Measurements from ENCODE around the gene ATAD3C. TPM values are rescaled to one million over a fixed set of nuclear protein-coding genes. Genes with fewer than 3 reads are reported as not detected.
"Not testable (repeated sequence)": the region's sequence is repeated elsewhere in the genome, so short reads cannot be mapped to it uniquely, and the experiment has no call there.

Gene ATAD3C
- polyA plus RNA-seq, 1 of the 3 experiments (the other 2 are of a cell fraction): 0.38 TPM

GRCh38 chr1:1452882-1453281 lies 3.4 kb downstream of the ATAD3C start:
- no peaks in the 10 kb centered on the region for H3K9me3 ChIP-seq
- H3K27ac ChIP-seq (ENCODE audit: low read depth in 2 of 2, low read length in 1 of 2): no peak overlapping the region
- no peak overlapping the region for H3K9ac ChIP-seq
- POLR2A ChIA-PET: no interaction called here
- H3K27me3 ChIP-seq (ENCODE audit: insufficient read depth): no peaks in the 10 kb centered on the region
- H3K4me1 ChIP-seq (ENCODE audit: control insufficient read depth in 1 of 2, insufficient read depth in 2 of 2, low read depth in 1 of 2, low read length in 1 of 2): no peaks in the 10 kb centered on the region
- CTCF ChIA-PET: no interaction called here
- no peak overlapping the region for H3K4me2 ChIP-seq
- H3K9me2 ChIP-seq: no peaks in the 10 kb centered on the region
- no peaks in the 10 kb centered on the region for H3F3A ChIP-seq (replicated peaks; ENCODE audit: insufficient read depth)
- no peaks in the 10 kb centered on the region for H3K36me3 ChIP-seq (replicated peaks in 1 of 2; ENCODE audit: control insufficient read depth in 1 of 2, insufficient read depth in 2 of 2, low read length in 1 of 2)
- no peaks in the 10 kb centered on the region for H3K79me2 ChIP-seq (ENCODE audit: insufficient read depth)
- H4K20me1 ChIP-seq (ENCODE audit: insufficient read depth): no peaks in the 10 kb centered on the region
- no peak for TF ChIP-seq NFIC (IDR thresholded peaks at IDR 0.05; ENCODE audit: borderline replicate concordance)
- no peak for TF ChIP-seq RFX5 (IDR thresholded peaks at IDR 0.05; ENCODE audit: low read length)
- TF ChIP-seq TEAD4 (IDR thresholded peaks at IDR 0.05; ENCODE audit: borderline replicate concordance, insufficient read depth): no peak
- 86% methylated on average over 4 of the region's 16 CpGs for WGBS (ENCODE audit: low lambda C conversion rate)
- no peak overlapping the region for H2AFZ ChIP-seq (ENCODE audit: low read depth)
- no peak overlapping the region for H3K4me3 ChIP-seq (ENCODE audit: low read depth in 2 of 2, low read length in 1 of 2)
- DNase-seq: no peak

- 74% methylated on average over 18 of the region's 41 CpGs for WGBS (ENCODE audit: low lambda C conversion rate)
- H3K27me3 ChIP-seq (ENCODE audit: insufficient read depth); H3F3A ChIP-seq (replicated peaks; ENCODE audit: insufficient read depth); H3K4me2 ChIP-seq; DNase-seq; H3K9me2 ChIP-seq; H3K4me1 ChIP-seq (ENCODE audit: control insufficient read depth in 1 of 2, insufficient read depth in 2 of 2, low read depth in 1 of 2, low read length in 1 of 2); H3K9me3 ChIP-seq; POLR2A ChIA-PET; H2AFZ ChIP-seq (ENCODE audit: low read depth); H4K20me1 ChIP-seq (ENCODE audit: insufficient read depth); H3K4me3 ChIP-seq (ENCODE audit: low read depth in 2 of 2, low read length in 1 of 2); H3K9ac ChIP-seq; H3K79me2 ChIP-seq (ENCODE audit: insufficient read depth); H3K27ac ChIP-seq (ENCODE audit: low read depth in 2 of 2, low read length in 1 of 2); H3K36me3 ChIP-seq (replicated peaks in 1 of 2; ENCODE audit: control insufficient read depth in 1 of 2, insufficient read depth in 2 of 2, low read length in 1 of 2): not testable (repeated sequence)
- CTCF ChIA-PET: interaction anchor here (0.7 kb wide), 1 partner anchor 51 kb away, joined by 3 read pairs; no protein-coding TSS in a partner anchor
These were observed 5.0 kb downstream of the ATAD3C start for GRCh38 chr1:1454286-1455056.

DNA sequence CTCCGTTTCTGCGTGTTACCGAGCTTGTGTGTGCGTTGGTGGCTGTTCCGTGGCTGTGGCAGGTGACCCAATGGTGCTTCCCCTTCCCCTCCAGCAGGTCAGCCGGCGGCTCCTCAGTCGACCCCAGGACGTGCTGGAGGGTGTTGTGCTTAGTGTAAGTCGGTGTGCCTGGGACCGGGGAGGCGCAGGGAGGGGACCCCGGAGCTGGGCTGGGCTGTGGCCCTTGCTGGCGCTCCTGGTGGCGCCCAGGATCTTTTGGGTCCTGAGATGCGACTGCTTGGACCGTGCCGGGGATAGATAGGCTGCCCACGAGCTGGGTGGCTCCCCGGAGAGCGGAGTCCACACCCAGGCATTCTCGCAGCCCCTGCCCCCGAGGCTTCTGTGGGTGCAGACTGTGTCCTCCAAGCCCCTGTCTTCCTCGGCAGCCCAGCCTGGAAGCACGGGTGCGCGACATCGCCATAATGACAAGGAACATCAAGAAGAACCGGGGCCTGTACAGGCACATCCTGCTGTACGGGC lies 5.9 kb downstream of the ATAD3C start:
- H3K9ac ChIP-seq: no peak overlapping the region
- CTCF ChIA-PET: interaction anchor here (0.7 kb wide), 1 partner anchor 50 kb away, joined by 3 read pairs; no protein-coding TSS in a partner anchor

GRCh38 chr1:1455934-1456333 lies 6.4 kb downstream of the ATAD3C start:
- H3K4me3 ChIP-seq (ENCODE audit: low read depth in 2 of 2, low read length in 1 of 2); H3K4me2 ChIP-seq; H3K9me2 ChIP-seq; H3K4me1 ChIP-seq (ENCODE audit: control insufficient read depth in 1 of 2, insufficient read depth in 2 of 2, low read depth in 1 of 2, low read length in 1 of 2); H3K27ac ChIP-seq (ENCODE audit: low read depth in 2 of 2, low read length in 1 of 2); POLR2A ChIA-PET; H3K36me3 ChIP-seq (replicated peaks in 1 of 2; ENCODE audit: control insufficient read depth in 1 of 2, insufficient read depth in 2 of 2, low read length in 1 of 2); H3K9me3 ChIP-seq; H3F3A ChIP-seq (replicated peaks; ENCODE audit: insufficient read depth); H2AFZ ChIP-seq (ENCODE audit: low read depth); H3K27me3 ChIP-seq (ENCODE audit: insufficient read depth); DNase-seq; H4K20me1 ChIP-seq (ENCODE audit: insufficient read depth); H3K79me2 ChIP-seq (ENCODE audit: insufficient read depth); CTCF ChIA-PET; H3K9ac ChIP-seq: not testable (repeated sequence)
- WGBS (ENCODE audit: low lambda C conversion rate): no CpG with 5 or more reads among the region's 15 CpGs

More for the DNA sequence above, 5.9 kb downstream of the ATAD3C start:
- Histone ChIP-seq H4K20me1 (ENCODE audit: insufficient read depth) (no peaks in the 10 kb centered on the region), H3K4me3 (ENCODE audit: low read depth in 2 of 2, low read length in 1 of 2) (no peak overlapping the region), H3K27ac (ENCODE audit: low read depth in 2 of 2, low read length in 1 of 2) (no peak overlapping the region), H3K36me3 (replicated peaks in 1 of 2; ENCODE audit: control insufficient read depth in 1 of 2, insufficient read depth in 2 of 2, low read length in 1 of 2) (no peaks in the 10 kb centered on the region), H3K79me2 (ENCODE audit: insufficient read depth) (no peaks in the 10 kb centered on the region), H3K4me2 (no peak overlapping the region), H3K27me3 (ENCODE audit: insufficient read depth) (no peaks in the 10 kb centered on the region), H3F3A (replicated peaks; ENCODE audit: insufficient read depth) (no peaks in the 10 kb centered on the region), H3K9me2 (no peaks in the 10 kb centered on the region), H3K9me3 (no peaks in the 10 kb centered on the region), H3K4me1 (ENCODE audit: control insufficient read depth in 1 of 2, insufficient read depth in 2 of 2, low read depth in 1 of 2, low read length in 1 of 2) (no peaks in the 10 kb centered on the region), H2AFZ (ENCODE audit: low read depth) (no peak overlapping the region)
- no peak for TF ChIP-seq TEAD4 (IDR thresholded peaks at IDR 0.05; ENCODE audit: borderline replicate concordance, insufficient read depth)
- no peak for TF ChIP-seq USF2 (IDR thresholded peaks at IDR 0.05; ENCODE audit: borderline replicate concordance, low read depth, low read length)
- TF ChIP-seq ELF1 (IDR thresholded peaks at IDR 0.05): no peak
- TF ChIP-seq TCF12 (IDR thresholded peaks at IDR 0.05): no peak
- TF ChIP-seq, protein P1, sequence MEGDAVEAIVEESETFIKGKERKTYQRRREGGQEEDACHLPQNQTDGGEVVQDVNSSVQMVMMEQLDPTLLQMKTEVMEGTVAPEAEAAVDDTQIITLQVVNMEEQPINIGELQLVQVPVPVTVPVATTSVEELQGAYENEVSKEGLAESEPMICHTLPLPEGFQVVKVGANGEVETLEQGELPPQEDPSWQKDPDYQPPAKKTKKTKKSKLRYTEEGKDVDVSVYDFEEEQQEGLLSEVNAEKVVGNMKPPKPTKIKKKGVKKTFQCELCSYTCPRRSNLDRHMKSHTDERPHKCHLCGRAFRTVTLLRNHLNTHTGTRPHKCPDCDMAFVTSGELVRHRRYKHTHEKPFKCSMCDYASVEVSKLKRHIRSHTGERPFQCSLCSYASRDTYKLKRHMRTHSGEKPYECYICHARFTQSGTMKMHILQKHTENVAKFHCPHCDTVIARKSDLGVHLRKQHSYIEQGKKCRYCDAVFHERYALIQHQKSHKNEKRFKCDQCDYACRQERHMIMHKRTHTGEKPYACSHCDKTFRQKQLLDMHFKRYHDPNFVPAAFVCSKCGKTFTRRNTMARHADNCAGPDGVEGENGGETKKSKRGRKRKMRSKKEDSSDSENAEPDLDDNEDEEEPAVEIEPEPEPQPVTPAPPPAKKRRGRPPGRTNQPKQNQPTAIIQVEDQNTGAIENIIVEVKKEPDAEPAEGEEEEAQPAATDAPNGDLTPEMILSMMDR (IDR thresholded peaks at IDR 0.05): no peak
- TF ChIP-seq POLR2AphosphoS5 (IDR thresholded peaks at IDR 0.05; ENCODE audit: low read depth, low read length): no peak
- TF ChIP-seq NRF1 (IDR thresholded peaks at IDR 0.05; ENCODE audit: low read depth, low read length): no peak
- TF ChIP-seq RCOR1 (IDR thresholded peaks at IDR 0.05; ENCODE audit: low read length): no peak
- 80% methylated on average over 7 of the region's 30 CpGs for WGBS (ENCODE audit: low lambda C conversion rate)
- DNase-seq: no peak
- POLR2A ChIA-PET: no interaction called here

Data from SK-N-SH (cell line).